HG03575 (cell line): ENCODE data around the gene SNX25.

Experiments used
- ATAC-seq: cut with Tn5 transposase; IDR thresholded peaks from one replicate; pipeline ENCODE4 v1.9.1; 2021; ENCODE audit not compliant: unreplicated experiment, insufficient number of reproducible peaks, low FRiP score; ENCODE audit errors: extremely low read depth

Gene SNX25

GRCh38 chr4:185383451-185383850, 174.1 kb downstream of the SNX25 start:
- ATAC-seq, result no peak

DNA sequence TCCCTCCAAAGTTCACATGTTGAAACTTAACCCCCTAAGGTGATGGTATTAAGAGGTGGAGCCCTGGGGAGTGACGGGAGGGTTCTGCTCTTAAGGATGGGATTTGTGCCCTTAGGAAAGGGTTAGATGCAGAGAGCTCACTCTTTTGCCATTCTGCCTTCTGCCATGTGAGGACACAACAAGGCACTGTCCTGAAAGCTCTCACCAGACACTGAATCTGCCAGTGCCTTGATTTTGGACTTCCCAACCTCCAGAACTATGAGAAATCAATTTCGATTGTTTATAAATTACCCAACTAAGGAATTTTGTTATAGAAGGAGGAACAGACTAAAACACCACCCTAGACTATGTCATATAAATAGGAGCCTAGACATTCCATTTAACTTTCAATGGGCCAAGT, 174.7 kb downstream of the SNX25 start:
- ATAC-seq, result no peak

- ATAC-seq, result no peak
Measured at GRCh38 chr4:185384930-185385331, 175.5 kb downstream of the SNX25 start.

GRCh38 chr4:185387957-185388356, 178.6 kb downstream of the SNX25 start:
- ATAC-seq, result no peak

GRCh38 chr4:185390941-185391340, 181.5 kb downstream of the SNX25 start:
- ATAC-seq, result no peak

DNA sequence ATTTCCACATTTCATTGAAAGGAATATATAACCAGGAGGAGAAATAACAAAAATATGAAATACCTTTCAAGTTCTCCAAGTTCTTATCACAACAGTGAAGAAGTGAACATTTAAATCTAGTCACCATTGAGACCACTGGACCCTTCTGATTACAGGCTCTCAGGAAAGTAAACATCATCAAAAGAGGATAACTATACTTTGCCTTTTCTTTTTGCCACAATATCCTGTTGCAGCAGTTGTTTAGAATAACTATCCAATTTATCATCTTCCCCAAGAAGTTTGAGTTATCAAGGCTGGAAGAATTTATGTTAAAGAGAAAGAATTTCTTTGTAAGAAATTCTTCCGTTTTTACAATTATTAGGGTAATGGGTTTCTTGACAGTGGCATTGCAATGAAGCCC, 182.8 kb downstream of the SNX25 start:
- ATAC-seq, result no peak

DNA sequence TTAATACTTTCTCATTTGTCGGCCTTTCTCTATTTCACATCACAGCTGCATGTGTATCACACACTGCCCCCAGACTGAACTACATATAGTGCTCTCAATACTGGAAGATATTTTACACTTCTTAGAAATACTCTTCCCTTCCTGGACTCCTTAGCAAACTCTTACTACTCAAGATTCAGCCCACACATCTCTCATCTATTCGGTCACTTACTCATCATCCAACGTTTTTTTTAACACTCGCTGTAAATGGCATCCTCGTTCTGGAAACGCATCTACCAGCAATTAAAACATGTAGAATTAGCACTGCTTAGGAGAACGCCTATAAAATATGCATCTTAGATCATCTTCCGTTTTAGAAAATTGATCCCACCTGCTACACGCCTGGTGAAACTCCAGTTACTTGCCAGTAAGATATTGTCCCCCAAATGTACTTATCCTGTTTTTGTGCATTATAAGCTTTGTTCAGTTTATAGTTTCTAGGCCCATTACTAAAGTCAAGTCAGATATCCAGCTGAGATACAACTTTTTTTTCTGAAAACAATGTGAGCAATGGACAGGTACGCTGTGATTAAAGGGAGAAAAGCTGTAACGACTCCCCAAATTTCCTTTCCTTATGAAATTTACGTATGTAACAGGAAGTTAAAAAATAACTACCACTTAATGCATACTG, 185.3 kb downstream of the SNX25 start:
- ATAC-seq, result no peak

DNA sequence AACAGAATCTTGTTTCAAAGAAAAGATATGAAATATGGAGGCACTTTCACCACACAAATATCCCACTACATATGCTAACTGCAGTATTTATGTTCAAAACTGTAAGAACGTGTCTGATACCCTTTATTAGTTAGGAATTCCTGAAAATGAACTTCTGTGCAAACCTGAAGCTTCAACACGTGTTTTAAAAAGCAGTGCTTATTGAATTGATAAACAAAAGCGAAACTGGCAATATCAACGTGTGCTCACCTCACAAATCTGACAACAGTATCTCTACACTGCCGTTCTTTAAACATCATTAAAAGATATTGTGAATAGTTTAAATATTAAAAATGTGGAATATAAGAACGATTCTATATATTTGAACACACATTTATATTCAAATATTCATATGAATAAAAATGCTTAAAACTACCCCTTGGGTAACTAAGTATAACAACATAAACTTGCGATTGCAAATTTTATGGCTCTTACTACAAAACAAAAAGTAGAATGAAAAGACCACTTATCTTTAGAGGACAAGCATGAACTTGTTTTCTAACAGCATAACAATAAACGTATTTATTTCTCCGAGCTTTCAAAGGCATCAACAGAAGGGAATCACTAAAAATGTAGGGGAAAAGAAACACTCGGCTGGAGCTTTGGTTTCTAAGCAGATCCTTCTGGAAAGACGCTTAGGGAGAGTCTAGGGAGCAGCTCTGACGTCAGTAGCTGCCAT, 186.0 kb downstream of the SNX25 start, which contains the start of gene LRP2BP:
LRP2BP (minus strand) TSS at position 687 of the 718 bp plus-strand sequence. CDS start 17,738 bp downstream, outside the sequence.
- no peak for ATAC-seq

DNA sequence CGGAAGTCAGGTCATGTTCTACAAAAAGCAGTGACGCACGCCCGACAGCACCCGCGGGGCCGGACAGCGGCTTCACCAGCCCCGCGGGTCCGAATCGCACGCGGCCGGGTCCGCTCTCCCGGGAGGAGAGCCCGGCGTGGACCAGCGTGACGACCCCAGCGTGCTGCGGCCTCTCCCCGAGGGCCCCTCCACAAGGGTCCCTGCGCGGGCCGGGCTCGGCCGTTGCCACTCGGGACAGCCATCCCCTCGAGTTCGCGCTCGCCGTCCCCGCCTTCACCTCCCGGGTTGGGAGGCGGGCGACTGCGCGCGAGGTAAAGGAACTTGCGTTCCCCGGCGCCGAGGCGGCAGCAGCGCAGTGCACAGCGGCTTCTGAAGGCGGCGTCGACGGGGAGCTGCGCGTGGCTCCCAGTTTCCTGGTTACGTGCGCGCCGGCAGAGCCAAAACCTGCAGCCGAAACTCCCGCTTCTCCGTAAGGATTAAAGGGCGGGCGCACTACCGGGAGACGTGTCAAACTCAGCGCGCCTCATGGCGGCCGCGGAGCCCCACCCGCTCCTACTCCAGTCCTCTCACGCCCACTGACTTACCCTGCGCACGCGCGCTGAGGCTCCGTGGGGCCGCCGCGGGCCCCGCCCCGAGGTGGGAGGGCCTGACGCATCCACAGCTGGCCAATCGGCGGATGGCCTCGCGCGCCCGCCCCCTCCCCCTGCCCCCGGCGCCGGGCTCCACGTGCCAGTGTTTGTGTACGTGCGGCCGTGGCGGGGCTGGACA, 186.7 kb downstream of the SNX25 start:
- peak; percentile 39 for ATAC-seq

DNA sequence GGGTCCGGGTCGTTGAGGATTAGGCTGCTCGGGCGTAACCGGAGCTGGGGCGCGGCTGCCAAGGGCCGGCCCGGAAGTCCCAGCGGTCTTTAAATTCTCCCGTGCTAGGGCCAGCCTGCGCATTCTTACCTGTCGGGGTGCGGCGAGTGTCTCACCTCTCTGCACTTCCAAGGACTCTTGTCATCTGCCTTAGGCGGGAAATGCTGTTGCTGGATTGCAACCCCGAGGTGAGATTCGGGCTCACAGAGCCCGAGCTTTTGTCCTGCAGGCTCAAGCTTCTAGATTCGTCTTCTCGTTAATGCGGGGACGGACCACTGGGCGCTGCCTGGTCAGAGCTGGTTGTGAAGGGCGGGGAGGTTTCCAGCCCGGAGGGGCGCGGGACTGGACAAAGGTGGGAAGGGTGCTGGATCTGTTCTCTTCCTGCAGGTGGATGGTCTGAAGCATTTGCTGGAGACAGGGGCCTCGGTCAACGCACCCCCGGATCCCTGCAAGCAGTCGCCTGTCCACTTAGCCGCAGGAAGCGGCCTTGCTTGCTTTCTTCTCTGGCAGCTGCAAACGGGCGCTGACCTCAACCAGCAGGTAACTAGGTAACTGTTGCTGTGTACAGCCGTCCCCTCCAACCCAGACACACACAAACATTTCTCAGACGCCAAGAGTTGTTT, 187.5 kb downstream of the SNX25 start, which contains the start of gene ANKRD37:
ANKRD37 (plus strand) TSS at position 118 of the 662 bp plus-strand sequence; CDS start at position 201, 83 bp downstream.
- peak; percentile 0 for ATAC-seq

DNA sequence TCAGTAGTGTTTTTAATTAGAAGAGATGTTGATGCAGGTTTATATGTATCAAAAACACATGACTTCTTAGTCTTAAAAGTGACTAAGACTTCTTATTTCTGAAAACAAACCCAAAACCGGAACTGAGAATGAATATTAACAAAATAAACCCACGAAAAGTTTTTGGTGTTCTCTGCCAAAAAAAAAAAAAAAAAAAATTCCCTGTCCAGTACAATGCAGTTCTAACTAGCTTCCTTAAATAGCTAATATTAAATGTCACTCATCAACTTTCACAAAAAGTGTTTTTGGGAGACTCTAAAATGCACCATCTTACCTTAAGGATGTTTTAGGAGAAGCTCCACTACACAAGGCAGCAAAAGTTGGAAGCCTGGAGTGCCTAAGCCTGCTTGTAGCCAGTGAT, 189.2 kb downstream of the SNX25 start:
- ATAC-seq, result no peak

GRCh38 chr4:185399466-185399865, 190.1 kb downstream of the SNX25 start:
- no peak for ATAC-seq

DNA sequence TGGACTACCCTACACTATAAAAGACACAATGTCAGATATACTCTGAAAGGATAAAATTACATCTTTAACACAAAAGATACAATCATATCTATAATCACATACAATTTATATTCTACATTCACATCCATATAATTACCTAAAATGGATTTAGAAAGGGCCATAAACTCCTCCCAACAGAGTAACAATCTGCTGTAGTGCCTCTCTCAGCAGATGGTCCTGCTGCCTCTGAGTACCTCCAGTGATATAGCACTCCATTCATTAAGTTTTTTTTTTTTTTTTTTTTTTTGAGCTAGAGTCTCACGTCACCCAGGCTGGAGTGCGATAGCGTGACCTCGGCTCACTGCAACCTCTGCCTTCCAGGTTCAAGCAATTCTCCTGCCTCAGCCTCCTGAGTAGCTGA, 194.6 kb downstream of the SNX25 start:
- ATAC-seq, result no peak

GRCh38 chr4:185405296-185405999, 196.1 kb downstream of the SNX25 start:
- no peak for ATAC-seq

DNA sequence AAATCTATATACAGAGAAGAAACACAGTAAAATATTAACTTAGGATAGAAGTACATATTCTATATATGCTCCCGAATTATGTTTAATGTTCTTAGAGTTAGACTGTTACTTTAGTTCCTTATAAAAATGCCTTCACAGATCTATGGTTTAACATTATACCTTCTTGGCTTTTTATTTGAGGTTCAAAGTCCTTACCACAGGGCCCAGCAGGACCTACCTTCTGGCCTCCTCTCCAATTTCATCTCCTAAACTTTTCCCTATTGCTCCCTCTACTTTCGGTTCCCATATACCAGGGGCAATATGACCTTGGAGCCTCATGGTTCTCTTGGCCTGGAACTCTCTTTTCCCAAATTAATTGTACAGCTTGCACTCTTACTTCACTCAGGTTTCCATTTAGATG, 199.0 kb downstream of the SNX25 start:
- no peak for ATAC-seq

DNA sequence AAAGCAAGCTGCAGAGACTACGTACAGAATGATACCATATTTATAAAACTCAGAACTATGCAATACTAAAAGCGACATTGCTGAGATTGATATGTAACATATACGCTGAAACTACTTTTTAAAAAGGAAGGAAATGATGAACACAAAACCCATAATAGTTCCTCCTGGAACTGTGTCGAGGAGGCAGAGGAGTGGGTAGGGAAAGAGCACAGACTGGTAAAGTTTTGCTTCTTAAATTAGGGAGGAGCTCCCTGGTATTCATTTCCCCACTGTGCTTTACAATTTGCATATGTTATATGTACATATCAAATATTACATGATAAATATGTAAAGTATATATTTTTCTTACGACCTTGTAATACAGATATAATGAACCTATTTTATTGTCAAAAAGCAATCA, 202.5 kb downstream of the SNX25 start:
- no peak for ATAC-seq

DNA sequence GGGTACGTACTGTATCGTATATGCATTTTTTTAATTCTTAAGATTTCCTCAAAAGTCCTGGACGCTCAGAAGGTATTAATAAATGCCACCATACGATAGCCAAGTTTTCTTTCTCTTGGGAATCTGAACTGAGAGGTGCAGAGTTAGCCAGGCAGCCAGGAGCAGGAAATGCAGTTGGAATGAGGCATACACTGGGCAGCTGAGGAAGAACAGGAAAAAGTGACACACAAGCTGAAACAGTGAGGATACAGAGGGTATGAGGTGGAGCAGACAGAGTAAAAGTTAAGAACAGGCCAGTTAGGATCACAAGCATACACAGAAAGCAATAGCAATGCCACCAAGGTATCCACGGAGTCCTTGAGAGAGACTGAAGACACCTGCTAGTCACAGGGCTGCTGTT, 203.0 kb downstream of the SNX25 start:
- no peak for ATAC-seq
